Lower lobe of right lung (tissue), 2 donors: Measurements from ENCODE around the gene ALKBH2. TPM values are rescaled to one million over a fixed set of nuclear protein-coding genes. Genes with fewer than 3 reads are reported as not detected.

Experiments used
- ATAC-seq, 2 donors: fragments of 200-7000 bp; cut with Tn5 transposase; one replicate each; pipeline ENCODE4 v1.9.1; 2020 to 2022; ENCODE audit warnings: mild to moderate bottlenecking in 2 of 2, moderate library complexity in 2 of 2
- DNase-seq: peaks from one replicate; pipeline ENCODE4 v3.0.0-alpha.2; 2020
- H3K27ac ChIP-seq: fragments of 200-600 bp; one replicate; pipeline ENCODE4 v1.8.0; 2022
- H3K27me3 ChIP-seq: fragments of 200-600 bp; one replicate; pipeline ENCODE4 v1.8.0; 2022; ENCODE audit warnings: low read depth
- H3K36me3 ChIP-seq: fragments of 200-600 bp; one replicate; pipeline ENCODE4 v1.8.0; 2022; ENCODE audit warnings: mild to moderate bottlenecking
- H3K4me1 ChIP-seq: fragments of 200-600 bp; one replicate; pipeline ENCODE4 v1.8.0; 2022
- H3K4me3 ChIP-seq: fragments of 200-600 bp; one replicate; pipeline ENCODE4 v1.8.0; 2022; ENCODE audit warnings: mild to moderate bottlenecking
- H3K9me3 ChIP-seq: fragments of 200-600 bp; one replicate; pipeline ENCODE4 v1.8.0; 2022
- intact Hi-C: fragments of 100-400 bp; cut with DNase I; formaldehyde crosslinking; loops from one replicate; pipeline ENCODE4 v1.11.0; 2022
- total RNA-seq: library from RNA; stranded (reverse); fragmentation: NEBNext Ultra II Directional; extraction: Animal tissue kit (Norgen Biotek cat#: 25700); gene quantifications from one replicate; pipeline ENCODE4 v1.2.1, GENCODE V29; 2021
- TF ChIP-seq, protein P1 (sequence below): fragments of 200-600 bp; IDR thresholded peaks from one replicate; pipeline ENCODE4 v1.8.0; 2022; ENCODE audit warnings: antibody characterized with exemption, mild to moderate bottlenecking
- donor health status: DM: no; HTN: yes; CAD: no; lungs with severe emphysema.

ALKBH2 gene
- total RNA-seq, 1 donor from 2014 or later: 9.6 TPM

DNA sequence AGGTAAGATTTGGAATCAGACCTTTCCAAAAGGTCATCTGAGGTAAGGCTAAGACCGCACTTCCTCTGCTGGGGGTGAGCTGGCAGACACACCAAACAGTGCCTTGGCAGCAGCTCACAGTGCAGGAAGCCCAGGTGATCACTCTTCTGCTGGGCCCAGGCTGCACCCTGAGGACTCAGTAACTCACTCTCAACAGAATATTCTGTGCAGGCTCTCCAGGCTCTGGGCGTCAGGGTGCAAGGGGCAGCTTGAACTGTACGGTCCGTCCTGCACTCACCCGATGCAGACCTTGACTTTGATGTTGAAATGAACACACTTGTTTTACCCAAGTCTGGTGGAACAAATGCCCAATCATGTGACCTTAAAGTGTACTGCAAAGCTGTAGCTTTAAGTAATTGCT lies 6.0 kb downstream of the ALKBH2 start:
- peaks cover 9% of the 10 kb centered on the region for H3K4me1 ChIP-seq
- H3K36me3 ChIP-seq: peaks cover 86% of the 10 kb centered on the region
- H3K27me3 ChIP-seq: no peaks in the 10 kb centered on the region
- ATAC-seq (no peak), DNase-seq (no peak)
- intact Hi-C loops: no loop called here
- H3K4me3 ChIP-seq: no peak overlapping the region
- H3K9me3 ChIP-seq: no peaks in the 10 kb centered on the region
- no peak overlapping the region for H3K27ac ChIP-seq
- TF ChIP-seq, protein P1, sequence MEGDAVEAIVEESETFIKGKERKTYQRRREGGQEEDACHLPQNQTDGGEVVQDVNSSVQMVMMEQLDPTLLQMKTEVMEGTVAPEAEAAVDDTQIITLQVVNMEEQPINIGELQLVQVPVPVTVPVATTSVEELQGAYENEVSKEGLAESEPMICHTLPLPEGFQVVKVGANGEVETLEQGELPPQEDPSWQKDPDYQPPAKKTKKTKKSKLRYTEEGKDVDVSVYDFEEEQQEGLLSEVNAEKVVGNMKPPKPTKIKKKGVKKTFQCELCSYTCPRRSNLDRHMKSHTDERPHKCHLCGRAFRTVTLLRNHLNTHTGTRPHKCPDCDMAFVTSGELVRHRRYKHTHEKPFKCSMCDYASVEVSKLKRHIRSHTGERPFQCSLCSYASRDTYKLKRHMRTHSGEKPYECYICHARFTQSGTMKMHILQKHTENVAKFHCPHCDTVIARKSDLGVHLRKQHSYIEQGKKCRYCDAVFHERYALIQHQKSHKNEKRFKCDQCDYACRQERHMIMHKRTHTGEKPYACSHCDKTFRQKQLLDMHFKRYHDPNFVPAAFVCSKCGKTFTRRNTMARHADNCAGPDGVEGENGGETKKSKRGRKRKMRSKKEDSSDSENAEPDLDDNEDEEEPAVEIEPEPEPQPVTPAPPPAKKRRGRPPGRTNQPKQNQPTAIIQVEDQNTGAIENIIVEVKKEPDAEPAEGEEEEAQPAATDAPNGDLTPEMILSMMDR: no peak

DNA sequence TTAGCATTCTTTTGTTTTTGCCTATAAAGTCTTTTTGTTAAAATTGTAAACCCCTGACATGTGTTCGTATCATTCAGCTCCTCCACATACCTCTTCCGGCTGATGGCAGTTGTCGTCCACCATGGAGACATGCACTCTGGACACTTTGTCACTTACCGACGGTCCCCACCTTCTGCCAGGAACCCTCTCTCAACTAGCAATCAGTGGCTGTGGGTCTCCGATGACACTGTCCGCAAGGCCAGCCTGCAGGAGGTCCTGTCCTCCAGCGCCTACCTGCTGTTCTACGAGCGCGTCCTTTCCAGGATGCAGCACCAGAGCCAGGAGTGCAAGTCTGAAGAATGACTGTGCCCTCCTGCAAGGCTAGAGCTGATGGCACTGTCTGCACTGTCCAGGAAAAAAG lies 7.7 kb downstream of the ALKBH2 start:
- intact Hi-C loops: no loop called here
- no peak overlapping the region for H3K27ac ChIP-seq
- no peak for DNase-seq
- TF ChIP-seq, protein P1: no peak
- no peak for ATAC-seq
- no peaks in the 10 kb centered on the region for H3K4me1 ChIP-seq
- no peaks in the 10 kb centered on the region for H3K9me3 ChIP-seq
- H3K4me3 ChIP-seq: no peak overlapping the region
- no peaks in the 10 kb centered on the region for H3K27me3 ChIP-seq
- peaks cover 100% of the 10 kb centered on the region for H3K36me3 ChIP-seq

DNA sequence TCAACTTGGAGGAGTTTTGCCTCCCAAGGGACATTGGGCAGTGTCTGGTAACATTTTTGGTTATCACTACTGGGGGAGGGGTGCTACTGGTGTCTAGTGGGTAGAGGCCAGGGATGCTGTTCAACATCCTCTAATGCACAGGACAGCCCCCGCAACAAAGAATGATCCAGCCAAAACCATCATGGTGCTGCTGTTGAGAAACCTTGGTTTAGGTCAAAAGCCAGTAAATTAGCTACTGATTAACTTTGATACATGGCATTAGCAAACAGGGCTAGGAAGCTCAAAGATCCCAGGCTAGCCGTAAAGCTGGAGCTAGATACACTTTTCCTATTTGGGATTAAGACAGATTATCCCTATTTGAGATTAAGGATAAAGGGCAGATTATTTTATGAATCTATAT lies 8.8 kb downstream of the ALKBH2 start:
- H3K4me1 ChIP-seq: no peaks in the 10 kb centered on the region
- ATAC-seq (no peak), DNase-seq (no peak)
- H3K27me3 ChIP-seq: no peaks in the 10 kb centered on the region
- TF ChIP-seq, protein P1: no peak
- no peak overlapping the region for H3K4me3 ChIP-seq
- intact Hi-C loops: no loop called here
- H3K9me3 ChIP-seq: no peaks in the 10 kb centered on the region
- no peak overlapping the region for H3K27ac ChIP-seq
- H3K36me3 ChIP-seq: peaks cover 99% of the 10 kb centered on the region

DNA sequence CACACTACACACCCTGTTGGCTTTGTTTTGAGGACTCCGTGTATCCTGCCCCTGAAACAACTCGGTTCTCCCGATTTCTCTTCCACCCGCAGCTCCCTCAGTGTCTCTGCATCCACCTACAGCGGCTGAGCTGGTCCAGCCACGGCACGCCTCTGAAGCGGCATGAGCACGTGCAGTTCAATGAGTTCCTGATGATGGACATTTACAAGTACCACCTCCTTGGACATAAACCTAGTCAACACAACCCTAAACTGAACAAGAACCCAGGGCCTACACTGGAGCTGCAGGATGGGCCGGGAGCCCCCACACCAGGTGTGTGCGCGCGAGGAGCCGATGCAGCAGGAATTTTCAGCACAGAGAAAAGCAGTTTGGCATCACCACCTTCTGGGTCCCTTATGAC lies 10.5 kb downstream of the ALKBH2 start:
- ATAC-seq (no peak), DNase-seq (no peak)
- no peak overlapping the region for H3K27ac ChIP-seq
- H3K9me3 ChIP-seq: no peaks in the 10 kb centered on the region
- peaks cover 91% of the 10 kb centered on the region for H3K36me3 ChIP-seq
- H3K4me1 ChIP-seq: no peaks in the 10 kb centered on the region
- intact Hi-C loops: no loop called here
- no peaks in the 10 kb centered on the region for H3K27me3 ChIP-seq
- TF ChIP-seq, protein P1: no peak
- no peak overlapping the region for H3K4me3 ChIP-seq

DNA sequence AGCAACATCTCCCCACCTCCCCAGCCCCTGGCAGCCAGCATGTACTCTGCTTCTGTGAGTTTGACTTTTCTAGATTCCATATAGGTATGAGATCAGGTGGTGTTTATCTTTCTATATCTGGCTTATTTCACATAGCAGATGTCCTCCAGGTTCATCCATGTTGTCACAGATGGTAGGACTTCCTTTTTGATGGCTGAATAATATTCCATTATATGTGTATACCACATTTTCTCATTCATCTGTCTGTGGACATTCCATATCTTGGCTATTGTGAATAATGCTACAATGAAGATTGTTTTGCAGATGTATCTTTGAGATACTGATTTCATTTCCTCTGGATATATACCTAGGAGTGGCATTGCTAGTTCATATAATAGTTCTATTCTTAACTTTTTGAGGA lies 18.4 kb downstream of the ALKBH2 start:
- intact Hi-C loops: no loop called here
- no peak for DNase-seq
- ATAC-seq: no peak
- H3K36me3 ChIP-seq: peaks cover 70% of the 10 kb centered on the region
- H3K9me3 ChIP-seq: no peaks in the 10 kb centered on the region
- H3K4me1 ChIP-seq: no peaks in the 10 kb centered on the region
- H3K27me3 ChIP-seq: no peaks in the 10 kb centered on the region
- H3K4me3 ChIP-seq: no peak overlapping the region
- H3K27ac ChIP-seq: no peak overlapping the region
- TF ChIP-seq, protein P1: no peak
